Measurements from ENCODE around the gene TNRC6B. TPM values are rescaled to one million over a fixed set of nuclear protein-coding genes. Genes with fewer than 3 reads are reported as not detected.
A peak's percentile ranks its signal among the peaks of the same experiment; 100 is the strongest.

Gene TNRC6B
- total RNA-seq, 1 donor from 2014 or later: 80.1 TPM

DNA sequence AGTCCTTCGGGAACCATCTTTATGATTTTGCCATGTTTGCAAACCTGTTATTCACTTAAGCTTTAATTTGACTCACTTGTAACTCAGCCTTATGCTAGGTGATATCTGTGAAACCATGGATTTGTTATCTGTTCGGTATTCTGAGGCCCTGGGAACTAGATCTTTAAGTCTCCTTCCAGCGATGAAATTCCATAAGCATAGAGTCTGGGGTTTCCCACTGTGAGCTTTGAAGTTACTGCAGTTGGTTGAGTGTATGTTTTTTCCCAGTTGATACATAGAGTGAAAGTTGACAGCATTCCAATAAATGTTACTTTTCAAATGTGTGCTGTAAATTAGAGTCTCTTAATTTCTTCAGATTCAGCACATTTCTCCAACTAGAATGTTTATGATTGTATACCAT, 66.9 kb downstream of the TNRC6B start:
- TF ChIP-seq, protein P1, sequence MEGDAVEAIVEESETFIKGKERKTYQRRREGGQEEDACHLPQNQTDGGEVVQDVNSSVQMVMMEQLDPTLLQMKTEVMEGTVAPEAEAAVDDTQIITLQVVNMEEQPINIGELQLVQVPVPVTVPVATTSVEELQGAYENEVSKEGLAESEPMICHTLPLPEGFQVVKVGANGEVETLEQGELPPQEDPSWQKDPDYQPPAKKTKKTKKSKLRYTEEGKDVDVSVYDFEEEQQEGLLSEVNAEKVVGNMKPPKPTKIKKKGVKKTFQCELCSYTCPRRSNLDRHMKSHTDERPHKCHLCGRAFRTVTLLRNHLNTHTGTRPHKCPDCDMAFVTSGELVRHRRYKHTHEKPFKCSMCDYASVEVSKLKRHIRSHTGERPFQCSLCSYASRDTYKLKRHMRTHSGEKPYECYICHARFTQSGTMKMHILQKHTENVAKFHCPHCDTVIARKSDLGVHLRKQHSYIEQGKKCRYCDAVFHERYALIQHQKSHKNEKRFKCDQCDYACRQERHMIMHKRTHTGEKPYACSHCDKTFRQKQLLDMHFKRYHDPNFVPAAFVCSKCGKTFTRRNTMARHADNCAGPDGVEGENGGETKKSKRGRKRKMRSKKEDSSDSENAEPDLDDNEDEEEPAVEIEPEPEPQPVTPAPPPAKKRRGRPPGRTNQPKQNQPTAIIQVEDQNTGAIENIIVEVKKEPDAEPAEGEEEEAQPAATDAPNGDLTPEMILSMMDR (IDR thresholded peaks at IDR 0.05; ENCODE audit: unreplicated experiment): no peak
- Mint-ChIP-seq H3K9me3 (no peaks in the 10 kb centered on the region), H3K36me3 (peaks cover 14% of the 10 kb centered on the region), H3K27ac (peak overlapping the region; percentile 66), H3K27me3 (ENCODE audit: low read depth) (no peaks in the 10 kb centered on the region), H3K4me3 (no peak overlapping the region), H3K4me1 (peaks cover 11% of the 10 kb centered on the region)
- no peak for DNase-seq (ENCODE audit: low spot score in 2 of 2, unreplicated experiment in 2 of 2)

DNA sequence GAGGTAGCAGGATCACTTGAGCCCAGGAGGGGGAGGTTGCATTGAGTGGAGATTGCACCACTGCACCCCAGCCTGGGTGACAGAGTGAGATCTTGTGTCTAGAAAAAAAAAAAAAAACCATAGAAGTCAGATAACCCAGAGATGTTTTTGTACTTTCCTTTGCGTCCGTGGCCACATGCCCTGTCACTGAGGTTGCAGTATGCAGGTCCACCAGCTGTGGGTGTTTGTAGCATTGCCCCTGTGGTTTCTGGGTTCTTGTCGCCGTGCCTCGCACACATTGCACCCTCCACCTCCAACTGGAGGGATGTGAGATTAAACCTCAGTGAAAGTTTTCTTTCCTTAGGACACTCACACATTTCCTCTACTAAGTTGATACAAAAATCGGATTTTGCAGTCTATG, 70.3 kb downstream of the TNRC6B start:
- H3K4me3 Mint-ChIP-seq: no peak overlapping the region
- H3K27ac Mint-ChIP-seq: no peak overlapping the region
- peaks cover 16% of the 10 kb centered on the region for H3K36me3 Mint-ChIP-seq
- H3K9me3 Mint-ChIP-seq: no peaks in the 10 kb centered on the region
- TF ChIP-seq, protein P1 (IDR thresholded peaks at IDR 0.05; ENCODE audit: unreplicated experiment): no peak
- no peaks in the 10 kb centered on the region for H3K27me3 Mint-ChIP-seq (ENCODE audit: low read depth)
- H3K4me1 Mint-ChIP-seq: peaks cover 10% of the 10 kb centered on the region
- no peak for DNase-seq (ENCODE audit: low spot score in 2 of 2, unreplicated experiment in 2 of 2)

DNA sequence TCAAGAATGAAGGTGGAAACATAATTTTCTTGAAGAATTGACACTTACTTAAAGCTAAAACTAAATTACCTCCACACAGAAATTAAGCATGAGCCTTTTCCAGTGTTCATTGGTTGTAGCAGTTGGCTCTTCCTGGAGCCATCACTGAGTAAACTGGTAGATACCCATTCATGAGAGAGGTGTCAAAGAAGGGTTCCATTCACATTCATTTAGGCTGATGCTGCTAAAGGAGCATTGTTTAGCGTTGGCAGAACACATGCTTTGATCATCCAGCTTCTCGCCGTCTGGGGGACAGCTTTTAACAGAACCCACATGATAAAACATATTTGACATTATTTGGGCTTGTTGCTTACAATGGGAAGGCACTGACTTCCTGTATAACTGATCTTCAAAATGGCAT, 71.6 kb downstream of the TNRC6B start:
- TF ChIP-seq, protein P1 (IDR thresholded peaks at IDR 0.05; ENCODE audit: unreplicated experiment): no peak
- Mint-ChIP-seq H3K9me3 (no peaks in the 10 kb centered on the region), H3K4me1 (peaks cover 10% of the 10 kb centered on the region), H3K36me3 (peaks cover 26% of the 10 kb centered on the region), H3K4me3 (no peak overlapping the region), H3K27me3 (ENCODE audit: low read depth) (no peaks in the 10 kb centered on the region), H3K27ac (no peak overlapping the region)
- DNase-seq (ENCODE audit: low spot score in 2 of 2, unreplicated experiment in 2 of 2): no peak

- H3K27ac Mint-ChIP-seq: peak overlapping the region; percentile 52
- H3K4me3 Mint-ChIP-seq: no peak overlapping the region
- TF ChIP-seq, protein P1 (IDR thresholded peaks at IDR 0.05; ENCODE audit: unreplicated experiment): no peak
- H3K9me3 Mint-ChIP-seq: no peaks in the 10 kb centered on the region
- peaks cover 26% of the 10 kb centered on the region for H3K36me3 Mint-ChIP-seq
- no peak for DNase-seq (ENCODE audit: low spot score in 2 of 2, unreplicated experiment in 2 of 2)
- no peaks in the 10 kb centered on the region for H3K27me3 Mint-ChIP-seq (ENCODE audit: low read depth)
- peaks cover 6% of the 10 kb centered on the region for H3K4me1 Mint-ChIP-seq
Measured at GRCh38 chr22:40250608-40251007, 72.9 kb downstream of the TNRC6B start.

- no peak overlapping the region for H3K27ac Mint-ChIP-seq
- H3K9me3 Mint-ChIP-seq: no peaks in the 10 kb centered on the region
- TF ChIP-seq, protein P1 (IDR thresholded peaks at IDR 0.05; ENCODE audit: unreplicated experiment): no peak
- peaks cover 9% of the 10 kb centered on the region for H3K4me1 Mint-ChIP-seq
- no peak overlapping the region for H3K4me3 Mint-ChIP-seq
- H3K36me3 Mint-ChIP-seq: peaks cover 24% of the 10 kb centered on the region
- DNase-seq (ENCODE audit: low spot score in 2 of 2, unreplicated experiment in 2 of 2): no peak
- no peaks in the 10 kb centered on the region for H3K27me3 Mint-ChIP-seq (ENCODE audit: low read depth)
Measured at GRCh38 chr22:40251106-40251505, 73.4 kb downstream of the TNRC6B start.

DNA sequence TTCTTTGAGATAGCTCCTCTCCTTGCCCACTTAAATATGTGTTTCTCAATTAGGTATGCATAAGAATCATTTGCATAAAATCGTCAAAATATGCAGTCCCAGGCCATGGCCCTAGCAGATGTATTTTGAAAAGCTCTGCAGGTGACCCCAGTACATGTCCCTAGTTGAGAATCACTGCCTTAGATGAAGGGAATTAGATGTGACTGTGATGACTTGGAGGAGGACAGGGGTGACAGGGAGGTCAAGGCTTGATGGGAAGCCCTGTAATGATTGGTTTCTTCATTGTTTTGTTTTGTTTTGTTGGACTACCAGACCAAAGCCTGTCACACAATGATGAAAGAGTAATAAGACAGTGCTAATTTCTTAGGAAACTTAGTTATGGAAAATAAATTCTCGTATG, 74.4 kb downstream of the TNRC6B start:
- Mint-ChIP-seq H3K36me3 (peaks cover 23% of the 10 kb centered on the region), H3K27ac (no peak overlapping the region), H3K27me3 (ENCODE audit: low read depth) (no peaks in the 10 kb centered on the region), H3K9me3 (no peaks in the 10 kb centered on the region), H3K4me3 (no peak overlapping the region), H3K4me1 (peaks cover 15% of the 10 kb centered on the region)
- TF ChIP-seq, protein P1 (IDR thresholded peaks at IDR 0.05; ENCODE audit: unreplicated experiment): no peak
- no peak for DNase-seq (ENCODE audit: low spot score in 2 of 2, unreplicated experiment in 2 of 2)
